Measurements from ENCODE around the gene CARMIL3.

The CARMIL3 gene

DNA sequence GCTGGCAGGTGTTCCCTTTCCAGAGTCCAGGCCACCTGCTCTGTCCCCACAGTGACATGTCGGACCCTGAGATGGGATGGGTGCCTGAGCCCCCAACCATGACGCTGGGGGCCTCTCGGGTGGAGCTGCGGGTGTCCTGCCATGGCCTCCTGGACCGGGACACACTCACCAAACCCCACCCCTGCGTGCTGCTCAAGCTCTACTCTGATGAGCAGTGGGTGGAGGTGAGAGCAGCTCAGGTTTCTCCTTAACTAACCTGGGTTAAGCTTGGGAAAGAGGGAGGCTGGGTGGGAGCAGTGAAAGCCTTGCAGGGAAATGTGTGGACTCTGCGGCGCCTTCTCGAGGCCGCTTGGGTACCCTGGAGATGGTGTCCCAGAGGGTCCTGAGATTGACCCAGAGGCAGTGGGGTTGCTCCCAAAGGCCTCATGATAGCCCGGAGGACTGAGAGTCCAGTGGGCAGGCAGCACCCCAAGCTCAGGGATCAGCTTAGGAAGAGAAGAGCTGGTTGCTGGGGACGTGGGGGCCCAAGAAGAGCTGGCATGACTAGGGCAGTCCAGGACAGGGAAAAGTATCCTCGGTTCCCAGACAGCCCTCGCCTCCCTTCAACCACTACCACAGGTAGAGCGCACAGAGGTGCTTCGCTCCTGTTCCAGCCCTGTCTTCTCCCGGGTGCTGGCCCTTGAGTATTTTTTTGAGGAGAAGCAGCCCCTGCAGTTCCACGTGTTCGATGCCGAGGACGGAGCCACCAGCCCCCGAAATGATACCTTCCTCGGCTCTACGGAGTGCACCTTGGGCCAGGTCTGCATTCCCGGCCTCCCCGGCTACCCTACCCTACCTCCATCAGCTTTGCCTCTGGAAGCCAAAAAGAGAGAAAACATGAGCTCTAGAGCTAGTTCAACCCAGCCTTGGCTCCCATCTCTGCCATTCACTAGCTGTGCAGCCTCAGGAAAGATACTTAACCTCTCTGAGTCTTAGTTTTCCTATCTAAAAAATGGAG, 21.4 kb downstream of the CARMIL3 start:
- Histone ChIP-seq H3K4me2 (ENCODE audit: low read length, poor library complexity, severe bottlenecking) (no peak overlapping the region), H2AK5ac (ENCODE audit: low read length, severe bottlenecking) (no peak overlapping the region), H3K9ac (ENCODE audit: low read length) (no peak overlapping the region), H2BK12ac (ENCODE audit: low read length in 2 of 2) (no peak overlapping the region), H2BK5ac (ENCODE audit: low read depth, low read length, poor library complexity, severe bottlenecking) (no peak overlapping the region), H2AFZ (ENCODE audit: low read depth, low read length) (no peak overlapping the region), H4K91ac (ENCODE audit: low read length) (no peak overlapping the region), H2BK120ac (ENCODE audit: low read depth, low read length) (no peak overlapping the region), H3K4ac (ENCODE audit: low read depth in 1 of 2, low read length in 2 of 2) (no peak overlapping the region), H3K23ac (ENCODE audit: low read length in 2 of 2) (no peak overlapping the region), H2BK15ac (ENCODE audit: low read depth, poor library complexity, severe bottlenecking) (no peak overlapping the region), H3K4me1 (ENCODE audit: control insufficient read depth, insufficient read depth, low read depth, low read length) (peaks cover 3% of the 10 kb centered on the region), H3K79me1 (replicated peaks; ENCODE audit: low read length, poor library complexity, severe bottlenecking) (no peaks in the 10 kb centered on the region), H3K9me3 (ENCODE audit: control insufficient read depth, low read length) (no peaks in the 10 kb centered on the region), H3K27me3 (ENCODE audit: control insufficient read depth in 1 of 2, insufficient read depth in 1 of 2, low read length in 2 of 2) (peaks cover 71 to 87% of the 10 kb centered on the region in 2 experiments), H3K27ac (ENCODE audit: low read length, poor library complexity, severe bottlenecking) (no peak overlapping the region), H4K8ac (ENCODE audit: low read length) (no peak overlapping the region), H3K18ac (ENCODE audit: low read depth in 1 of 2, low read length in 2 of 2) (no peak overlapping the region), H3K4me3 (ENCODE audit: insufficient read depth in 1 of 2, low read depth in 1 of 2, low read length in 2 of 2) (no peak overlapping the region), H3K14ac (ENCODE audit: low read length in 2 of 2) (no peak overlapping the region), H3K36me3 (ENCODE audit: control insufficient read depth in 1 of 2, insufficient read depth in 2 of 2, low read depth in 1 of 2, low read length in 2 of 2) (no peaks in the 10 kb centered on the region)
- no peak for DNase-seq
- WGBS = 79% methylated on average over 24 of the region's 26 CpGs

DNA sequence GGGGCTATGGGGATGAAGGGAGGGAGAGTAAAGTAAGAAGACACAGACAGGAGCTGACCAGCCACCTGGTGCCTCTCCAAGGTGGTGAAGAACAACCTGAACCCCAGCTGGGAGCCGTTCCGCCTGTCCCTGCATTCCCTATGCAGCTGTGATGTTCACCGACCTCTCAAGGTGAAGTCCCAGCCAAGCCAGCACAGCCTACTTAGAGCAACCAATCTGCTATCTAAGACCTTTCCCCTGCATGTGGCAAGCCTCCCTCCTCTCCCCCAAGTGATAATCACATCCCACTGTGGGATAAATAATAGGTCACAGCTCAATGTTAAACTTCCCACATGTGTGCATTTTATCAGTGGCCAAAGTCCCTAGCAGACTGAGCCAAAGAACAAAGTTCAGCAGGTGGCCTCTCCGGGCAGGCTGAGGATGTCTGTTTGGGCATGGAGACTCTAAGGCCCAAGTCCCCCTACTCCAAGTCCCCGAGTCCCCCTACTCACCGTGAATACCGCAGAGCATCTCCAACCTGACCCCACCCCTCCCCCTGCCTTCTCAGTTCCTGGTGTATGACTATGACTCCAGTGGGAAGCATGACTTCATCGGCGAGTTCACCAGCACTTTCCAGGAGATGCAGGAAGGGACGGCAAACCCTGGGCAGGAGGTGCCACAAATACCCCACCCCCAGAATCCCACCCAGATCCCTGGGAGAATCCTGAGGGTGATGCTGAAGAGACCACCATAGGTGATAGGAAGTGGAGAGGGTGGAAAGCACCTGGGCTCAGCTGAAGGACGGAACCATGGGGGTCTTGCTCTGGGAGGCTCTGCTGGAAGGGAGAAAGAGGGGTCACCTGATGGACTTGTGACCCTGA, 23.0 kb downstream of the CARMIL3 start:
- Histone ChIP-seq H3K9me3 (ENCODE audit: control insufficient read depth, low read length) (no peaks in the 10 kb centered on the region), H3K4me1 (ENCODE audit: control insufficient read depth, insufficient read depth, low read depth, low read length) (peaks cover 3% of the 10 kb centered on the region), H2BK12ac (ENCODE audit: low read length in 2 of 2) (no peak overlapping the region), H3K18ac (ENCODE audit: low read depth in 1 of 2, low read length in 2 of 2) (no peak overlapping the region), H3K4me2 (ENCODE audit: low read length, poor library complexity, severe bottlenecking) (no peak overlapping the region), H2AK5ac (ENCODE audit: low read length, severe bottlenecking) (no peak overlapping the region), H3K36me3 (ENCODE audit: control insufficient read depth in 1 of 2, insufficient read depth in 2 of 2, low read depth in 1 of 2, low read length in 2 of 2) (no peaks in the 10 kb centered on the region), H4K8ac (ENCODE audit: low read length) (no peak overlapping the region), H4K91ac (ENCODE audit: low read length) (no peak overlapping the region), H2BK15ac (ENCODE audit: low read depth, poor library complexity, severe bottlenecking) (no peak overlapping the region), H2BK5ac (ENCODE audit: low read depth, low read length, poor library complexity, severe bottlenecking) (no peak overlapping the region), H2BK120ac (ENCODE audit: low read depth, low read length) (no peak overlapping the region), H3K79me1 (replicated peaks; ENCODE audit: low read length, poor library complexity, severe bottlenecking) (no peaks in the 10 kb centered on the region), H3K4me3 (ENCODE audit: insufficient read depth in 1 of 2, low read depth in 1 of 2, low read length in 2 of 2) (no peak overlapping the region), H2AFZ (ENCODE audit: low read depth, low read length) (no peak overlapping the region), H3K23ac (ENCODE audit: low read length in 2 of 2) (no peak overlapping the region), H3K27me3 (ENCODE audit: control insufficient read depth in 1 of 2, insufficient read depth in 1 of 2, low read length in 2 of 2) (peaks cover 73 to 89% of the 10 kb centered on the region in 2 experiments), H3K14ac (ENCODE audit: low read length in 2 of 2) (no peak overlapping the region), H3K27ac (ENCODE audit: low read length, poor library complexity, severe bottlenecking) (no peak overlapping the region), H3K4ac (ENCODE audit: low read depth in 1 of 2, low read length in 2 of 2) (no peak overlapping the region), H3K9ac (ENCODE audit: low read length) (no peak overlapping the region)
- WGBS = 76% methylated on average over 11 of the region's 11 CpGs
- DNase-seq = no peak

DNA sequence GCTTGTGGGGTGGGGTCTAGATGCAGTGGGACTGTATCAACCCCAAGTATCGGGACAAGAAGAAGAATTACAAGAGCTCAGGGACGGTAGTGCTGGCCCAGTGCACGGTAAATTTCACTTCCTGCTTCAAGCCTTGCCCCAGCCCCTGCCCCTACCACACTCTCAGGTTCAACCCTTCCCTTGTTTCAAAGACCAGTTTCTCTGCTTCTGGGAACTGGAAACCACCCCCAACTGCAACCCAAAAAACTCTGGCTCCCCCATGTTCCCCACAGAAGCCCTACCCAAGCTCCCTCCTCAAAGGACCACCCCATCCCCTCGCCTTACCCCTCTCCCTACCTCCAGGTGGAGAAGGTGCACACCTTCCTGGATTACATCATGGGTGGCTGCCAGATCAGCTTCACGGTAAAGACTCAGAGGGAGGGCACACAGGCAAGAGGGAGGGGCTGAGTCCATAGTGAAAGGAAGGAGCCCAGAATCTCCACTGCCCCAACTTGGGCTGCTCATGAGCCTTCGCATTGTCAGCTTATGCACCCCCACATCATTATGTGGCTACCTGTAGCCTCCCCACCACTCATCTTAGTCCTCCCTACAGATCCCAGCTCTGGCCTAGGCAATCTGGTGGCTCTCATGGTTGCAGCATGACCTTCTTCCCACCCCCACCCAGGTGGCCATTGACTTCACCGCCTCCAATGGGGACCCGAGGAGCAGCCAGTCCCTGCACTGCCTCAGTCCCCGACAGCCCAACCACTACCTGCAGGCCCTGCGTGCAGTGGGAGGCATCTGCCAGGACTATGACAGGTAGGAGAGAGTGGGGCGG, 23.9 kb downstream of the CARMIL3 start:
- Histone ChIP-seq H3K18ac (ENCODE audit: low read depth in 1 of 2, low read length in 2 of 2) (no peak overlapping the region), H2BK12ac (ENCODE audit: low read length in 2 of 2) (no peak overlapping the region)

More for the DNA sequence above, 23.9 kb downstream of the CARMIL3 start:
- H3K4me3 ChIP-seq (ENCODE audit: insufficient read depth in 1 of 2, low read depth in 1 of 2, low read length in 2 of 2) = no peak overlapping the region
- H4K91ac ChIP-seq (ENCODE audit: low read length) = no peak overlapping the region
- no peak overlapping the region for H3K23ac ChIP-seq (ENCODE audit: low read length in 2 of 2)
- peaks cover 3% of the 10 kb centered on the region for H3K4me1 ChIP-seq (ENCODE audit: control insufficient read depth, insufficient read depth, low read depth, low read length)
- no peak overlapping the region for H2AFZ ChIP-seq (ENCODE audit: low read depth, low read length)
- no peak overlapping the region for H3K14ac ChIP-seq (ENCODE audit: low read length in 2 of 2)
- no peak overlapping the region for H3K27ac ChIP-seq (ENCODE audit: low read length, poor library complexity, severe bottlenecking)
- H3K9me3 ChIP-seq (ENCODE audit: control insufficient read depth, low read length) = no peaks in the 10 kb centered on the region
- H2BK5ac ChIP-seq (ENCODE audit: low read depth, low read length, poor library complexity, severe bottlenecking) = no peak overlapping the region
- H4K8ac ChIP-seq (ENCODE audit: low read length) = no peak overlapping the region
- no peak overlapping the region for H3K4ac ChIP-seq (ENCODE audit: low read depth in 1 of 2, low read length in 2 of 2)
- no peak overlapping the region for H2AK5ac ChIP-seq (ENCODE audit: low read length, severe bottlenecking)
- no peaks in the 10 kb centered on the region for H3K36me3 ChIP-seq (ENCODE audit: control insufficient read depth in 1 of 2, insufficient read depth in 2 of 2, low read depth in 1 of 2, low read length in 2 of 2)
- no peak for DNase-seq
- no peaks in the 10 kb centered on the region for H3K79me1 ChIP-seq (replicated peaks; ENCODE audit: low read length, poor library complexity, severe bottlenecking)
- no peak overlapping the region for H3K4me2 ChIP-seq (ENCODE audit: low read length, poor library complexity, severe bottlenecking)
- H3K27me3 ChIP-seq (ENCODE audit: control insufficient read depth in 1 of 2, insufficient read depth in 1 of 2, low read length in 2 of 2) = peaks cover 74 to 89% of the 10 kb centered on the region in 2 experiments
- whole genome bisulfite sequencing = 82% methylated on average over 11 of the region's 11 CpGs
- H3K9ac ChIP-seq (ENCODE audit: low read length) = no peak overlapping the region
- no peak overlapping the region for H2BK15ac ChIP-seq (ENCODE audit: low read depth, poor library complexity, severe bottlenecking)
- H2BK120ac ChIP-seq (ENCODE audit: low read depth, low read length) = no peak overlapping the region

Data from mesenchymal stem cell (in vitro differentiated cells and primary cell).